HG03469 (cell line): ENCODE results near the gene LBR.

Experiments used
- ATAC-seq: cut with Tn5 transposase; IDR thresholded peaks from one replicate; pipeline ENCODE4 v1.9.1; 2021; ENCODE audit warnings: mild to moderate bottlenecking, moderate library complexity, moderate number of reproducible peaks; ENCODE audit not compliant: unreplicated experiment

LBR gene

GRCh38 chr1:225464851-225465792 is 37.3 kb upstream of the LBR start:
- no peak for ATAC-seq

GRCh38 chr1:225462714-225463574 is 35.1 kb upstream of the LBR start:
- no peak for ATAC-seq

GRCh38 chr1:225462429-225462713 is 34.5 kb upstream of the LBR start:
- ATAC-seq: no peak

DNA sequence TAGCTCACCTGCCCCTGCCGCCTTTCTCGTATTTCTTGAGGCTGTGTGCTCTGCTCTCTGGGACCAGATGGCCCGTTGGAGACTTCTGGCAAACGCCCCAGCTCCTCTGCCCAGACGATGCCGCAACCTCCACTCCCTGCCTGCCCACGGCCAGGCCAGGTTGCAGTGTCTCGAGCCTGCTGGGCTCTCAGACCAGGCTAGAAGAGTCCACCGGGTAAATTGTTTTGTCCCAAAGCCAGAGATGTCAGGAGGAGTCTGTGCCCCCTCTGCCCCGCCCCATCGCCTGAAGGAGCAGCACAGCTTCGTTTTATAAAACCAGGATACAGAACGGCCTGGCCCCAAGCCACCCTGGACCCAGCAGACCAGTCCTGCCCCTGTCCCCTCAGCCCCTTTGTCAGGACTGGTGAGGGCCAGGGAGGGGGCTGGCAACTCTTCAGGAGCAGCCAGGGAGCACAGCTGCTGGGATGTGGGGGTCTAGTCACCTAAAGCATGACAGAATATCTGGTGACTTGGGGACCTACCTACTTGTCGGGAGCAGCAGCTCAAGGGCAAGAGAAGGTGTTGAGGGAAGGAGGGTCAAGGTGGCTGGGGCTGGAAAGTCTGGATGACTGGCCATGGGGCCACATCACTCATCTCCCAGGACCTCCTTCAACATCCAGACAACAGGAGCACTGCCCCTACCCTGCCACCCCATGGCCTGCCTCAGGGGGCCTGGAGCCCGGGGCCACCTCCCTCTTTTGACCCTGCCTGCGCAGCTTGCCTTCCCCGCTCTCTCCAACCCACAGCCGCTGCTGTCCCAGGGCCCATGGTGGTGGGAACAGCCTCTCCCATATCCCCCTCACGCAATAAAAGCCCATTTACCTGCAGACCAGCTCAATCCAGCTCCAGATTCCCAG is 33.9 kb upstream of the LBR start:
- no peak for ATAC-seq

DNA sequence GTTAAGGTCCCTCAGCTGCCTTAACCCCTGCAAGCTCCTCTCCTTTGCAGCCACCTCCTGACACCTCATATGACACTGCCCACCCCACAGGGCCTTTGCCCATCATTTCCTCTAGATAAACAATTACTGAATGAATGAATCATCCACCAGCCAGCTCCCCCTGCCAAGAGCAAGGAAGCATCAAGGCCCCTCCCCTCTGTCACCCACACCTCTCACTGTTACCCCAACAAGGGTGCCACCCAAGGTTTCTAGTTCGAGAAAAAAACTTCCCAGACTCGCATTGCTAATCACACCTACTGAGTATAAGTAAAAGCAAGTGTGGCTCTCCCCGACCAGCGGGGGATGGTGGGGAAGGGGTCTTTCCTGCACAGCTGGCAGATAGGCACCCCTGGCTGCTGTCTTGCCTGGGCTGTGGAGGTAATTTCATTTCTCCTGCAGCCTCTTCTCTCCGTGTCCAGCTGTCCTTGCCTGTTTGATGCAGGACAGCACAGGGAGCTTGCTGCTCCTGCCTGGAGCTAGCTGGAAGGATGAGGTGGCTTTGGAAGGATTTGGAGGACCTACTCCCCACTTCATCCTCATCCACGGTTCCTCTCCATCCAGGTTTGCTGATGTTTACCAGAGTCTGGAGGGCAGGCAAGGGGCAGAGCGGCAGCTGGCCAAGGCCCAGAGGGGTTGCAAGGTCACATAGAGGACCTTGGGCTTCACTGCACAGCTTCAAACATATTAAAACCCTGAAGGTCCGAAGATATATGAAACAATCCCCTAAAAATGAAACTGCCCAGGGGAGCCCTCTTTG is 33.1 kb upstream of the LBR start:
- no peak for ATAC-seq

DNA sequence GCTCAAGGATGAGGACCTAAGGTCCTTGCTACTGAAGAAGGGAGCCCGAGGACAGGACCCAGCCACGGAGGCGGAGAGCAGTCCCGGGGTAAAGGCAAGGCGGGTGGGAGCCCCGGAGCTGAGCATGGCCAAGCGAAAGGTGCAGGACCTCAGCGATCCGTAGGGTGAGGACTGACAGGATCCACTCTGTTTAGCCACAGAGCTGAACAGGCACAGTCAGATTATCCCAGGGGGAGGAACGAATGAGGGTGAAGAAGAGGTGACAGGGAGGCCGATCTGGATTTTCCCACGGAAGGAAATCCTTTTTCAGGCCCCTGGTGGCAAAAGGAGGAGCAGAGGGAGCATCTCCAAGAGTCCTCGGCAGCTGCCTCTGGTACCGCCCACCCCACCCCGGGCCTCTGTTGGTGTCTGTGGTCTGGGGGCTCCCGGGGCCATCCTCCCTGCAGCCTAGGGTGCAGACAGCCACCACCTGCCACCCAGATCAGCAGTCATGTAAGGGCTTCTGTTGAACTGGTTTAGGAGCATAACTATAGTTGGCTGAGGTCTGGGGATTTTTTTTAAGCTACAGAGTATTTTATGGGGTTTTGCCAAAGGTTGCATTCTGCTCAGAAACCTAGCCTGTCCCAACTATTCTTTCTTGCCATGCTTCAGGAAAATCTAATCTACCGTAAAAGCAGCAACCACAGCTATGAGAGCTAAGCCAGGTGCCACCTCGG is 32.3 kb upstream of the LBR start:
- no peak for ATAC-seq

DNA sequence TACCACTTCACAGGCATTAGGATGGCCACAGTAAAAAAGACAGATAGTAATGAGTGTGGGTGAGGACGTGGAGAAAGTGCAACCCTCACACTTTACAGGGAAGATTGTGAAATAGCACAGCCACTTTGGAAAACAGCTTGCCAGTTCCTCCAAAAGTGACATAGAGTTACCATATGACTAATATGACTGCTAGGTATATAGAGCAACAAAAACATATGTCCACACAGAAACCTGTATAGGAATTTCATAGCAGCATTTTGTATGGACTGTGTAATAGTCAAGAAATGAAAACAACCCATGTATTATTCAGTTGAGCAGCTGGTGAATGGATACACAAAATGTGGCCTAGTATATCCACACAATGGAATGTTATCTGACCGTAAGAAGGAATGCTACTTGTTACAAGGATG is 30.4 kb upstream of the LBR start:
- ATAC-seq: no peak

- no peak for ATAC-seq
Measured at GRCh38 chr1:225454733-225455132, 26.9 kb upstream of the LBR start.

DNA sequence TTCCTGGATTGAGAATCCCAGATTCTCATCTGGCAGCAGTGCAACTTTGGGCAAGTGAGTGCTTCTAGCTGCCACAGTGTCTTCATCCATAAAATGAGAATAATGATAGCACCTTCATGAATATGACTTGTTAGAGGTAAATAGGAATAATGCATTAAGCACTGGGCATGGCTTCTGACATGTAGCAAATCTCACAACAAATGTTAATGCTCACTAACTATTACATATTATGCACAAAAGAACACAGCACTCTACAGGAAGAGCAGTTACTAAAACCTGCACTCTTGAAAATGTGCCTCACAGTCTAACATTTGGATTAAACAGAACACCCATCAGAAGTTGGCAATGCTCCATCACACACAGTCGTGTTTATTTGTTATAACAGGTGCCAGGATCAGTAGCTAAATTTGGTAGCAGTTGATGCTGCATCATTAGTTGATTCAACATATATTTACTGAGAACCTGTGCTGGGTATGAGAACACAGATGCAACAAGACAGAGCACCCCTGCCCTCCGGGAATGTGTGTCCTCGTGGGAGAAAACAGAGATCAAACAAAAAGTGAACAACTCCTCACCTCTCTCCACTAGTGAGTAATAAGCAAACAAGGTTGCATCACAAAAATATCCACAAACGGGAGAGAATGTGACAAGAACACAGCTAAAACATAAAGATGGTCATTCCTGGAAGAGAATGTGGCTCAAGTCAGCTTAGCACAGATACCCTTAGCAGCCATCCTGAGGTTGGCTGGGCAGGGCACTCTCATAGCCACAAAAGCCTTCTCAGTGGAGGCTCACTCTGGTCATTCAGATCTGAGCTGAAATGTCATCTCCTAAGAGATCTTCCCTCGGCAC is 26.2 kb upstream of the LBR start:
- no peak for ATAC-seq

DNA sequence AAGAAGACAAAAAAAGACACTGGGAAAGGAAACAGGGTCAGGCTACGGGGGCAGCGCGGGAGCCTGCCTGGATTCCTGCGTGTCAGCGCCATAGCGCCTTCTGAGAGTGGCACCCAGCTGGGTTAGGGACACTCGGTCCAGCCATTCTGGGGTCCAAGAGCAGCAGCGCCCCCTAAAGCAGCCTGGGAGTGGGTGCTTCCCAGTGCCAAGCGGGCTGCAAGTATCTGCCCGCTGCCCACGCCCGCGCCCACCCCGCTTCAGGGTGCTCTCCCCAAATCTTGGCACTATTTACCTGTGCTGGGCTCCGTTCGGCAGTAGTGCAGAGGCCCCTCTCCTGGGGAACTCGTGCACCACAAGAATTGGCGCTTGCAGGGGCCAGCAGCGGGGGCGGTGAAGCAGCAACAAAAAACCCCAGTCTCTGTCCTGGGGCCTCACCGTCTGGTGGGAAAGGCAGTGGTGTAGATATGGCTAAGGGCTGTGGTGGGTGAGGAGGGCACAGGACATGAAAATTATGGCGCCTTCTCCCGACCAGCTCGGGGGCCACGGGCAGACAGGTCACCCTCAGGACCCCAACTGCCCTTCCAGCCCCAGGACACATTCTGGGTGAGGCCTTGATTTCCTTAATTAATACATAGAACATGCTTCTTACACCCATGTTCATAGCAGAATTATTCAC is 24.1 kb upstream of the LBR start:
- no peak for ATAC-seq

- ATAC-seq: no peak
Measured at GRCh38 chr1:225451340-225451739, 23.5 kb upstream of the LBR start.

GRCh38 chr1:225450491-225451191 is 22.8 kb upstream of the LBR start:
- ATAC-seq: no peak

GRCh38 chr1:225449774-225450173 is 21.9 kb upstream of the LBR start:
- no peak for ATAC-seq

- no peak for ATAC-seq
Measured at GRCh38 chr1:225449261-225449660, 21.4 kb upstream of the LBR start.

GRCh38 chr1:225448146-225448805 is 20.4 kb upstream of the LBR start:
- no peak for ATAC-seq

- ATAC-seq: no peak
Measured at GRCh38 chr1:225447650-225448089, 19.8 kb upstream of the LBR start.
